NCI-H1048 (cell line): ENCODE measurements around the gene SORBS2.

Experiments
- DNase-seq: peaks from one replicate; lab custom pipeline; 2025; lab: John Stamatoyannopoulos, UW

Gene SORBS2

GRCh38 chr4:185774845-185775680 is 36.9 kb downstream of the SORBS2 start:
- no peak for DNase-seq

- no peak for DNase-seq
Observed at GRCh38 chr4:185774131-185774653, 37.8 kb downstream of the SORBS2 start.

GRCh38 chr4:185773419-185773818 is 38.6 kb downstream of the SORBS2 start:
- no peak for DNase-seq

GRCh38 chr4:185772391-185773093 is 39.5 kb downstream of the SORBS2 start:
- DNase-seq: no peak

- no peak for DNase-seq
Observed at GRCh38 chr4:185771711-185772390, 40.1 kb downstream of the SORBS2 start.

- no peak for DNase-seq
Observed at GRCh38 chr4:185767528-185767927, 44.5 kb downstream of the SORBS2 start.

- DNase-seq: no peak
Observed at GRCh38 chr4:185764876-185765275, 47.1 kb downstream of the SORBS2 start.

GRCh38 chr4:185761352-185762235 is 50.4 kb downstream of the SORBS2 start:
- no peak for DNase-seq

- DNase-seq: no peak
Observed at GRCh38 chr4:185758807-185759206, 53.2 kb downstream of the SORBS2 start.

GRCh38 chr4:185755451-185755850 is 56.5 kb downstream of the SORBS2 start:
- no peak for DNase-seq

- DNase-seq: no peak
Observed at GRCh38 chr4:185754961-185755360, 57.0 kb downstream of the SORBS2 start.

GRCh38 chr4:185752872-185753271 is 59.1 kb downstream of the SORBS2 start:
- no peak for DNase-seq

GRCh38 chr4:185749858-185750257 is 62.1 kb downstream of the SORBS2 start:
- DNase-seq: no peak

GRCh38 chr4:185748901-185749390 is 63.0 kb downstream of the SORBS2 start:
- no peak for DNase-seq

GRCh38 chr4:185745891-185746290 is 66.1 kb downstream of the SORBS2 start:
- no peak for DNase-seq

- DNase-seq: no peak
Observed at GRCh38 chr4:185744946-185745345, 67.0 kb downstream of the SORBS2 start.

GRCh38 chr4:185744488-185744862 is 67.5 kb downstream of the SORBS2 start:
- DNase-seq: no peak

- DNase-seq: no peak
Observed at GRCh38 chr4:185743722-185744487, 68.1 kb downstream of the SORBS2 start.

GRCh38 chr4:185742766-185743165 is 69.2 kb downstream of the SORBS2 start:
- no peak for DNase-seq

- no peak for DNase-seq
Observed at GRCh38 chr4:185741795-185742194, 70.2 kb downstream of the SORBS2 start.

GRCh38 chr4:185740471-185740873 is 71.5 kb downstream of the SORBS2 start:
- no peak for DNase-seq
